Gastrocnemius medialis (tissue), 4 donors: ENCODE measurements around the gene PYCARD. TPM values are rescaled to one million over a fixed set of nuclear protein-coding genes. Genes with fewer than 3 reads are reported as not detected.
"Not testable (repeated sequence)": the region's sequence is repeated elsewhere in the genome, so short reads cannot be mapped to it uniquely, and the experiment has no call there.

Experiments used
- ATAC-seq, 2 donors: fragments of 150-250 bp; one replicate each; pipeline ENCODE4 v1.9.1; 2016
- DNase-seq, 2 donors: peaks; one replicate each; pipeline ENCODE4 v3.0.0-alpha.2; 2019
- H3K27ac ChIP-seq, 4 donors: fragments of 200-600 bp; sonication (generic); 1 replicate in 1 of 4; 2 replicates in 3 of 4; pipeline ENCODE4 v1.5.1; 2016 to 2018; ENCODE audit warnings: mild to moderate bottlenecking in 2 of 4, moderate library complexity in 1 of 4
- H3K27me3 ChIP-seq, 3 donors: fragments of 200-600 bp; sonication (generic) in 2 of 3; 1 replicate in 1 of 3; 2 replicates in 2 of 3; pipeline versions ENCODE4 v1.5.1 to v1.6.0; 2016 to 2019; ENCODE audit warnings: mild to moderate bottlenecking in 1 of 3, moderate library complexity in 1 of 3
- H3K36me3 ChIP-seq, 2 donors: fragments of 200-600 bp; sonication (generic) in 1 of 2; one replicate each; pipeline ENCODE4 v1.5.1; 2017 to 2018
- H3K4me1 ChIP-seq, 2 donors: fragments of 200-600 bp; sonication (generic) in 1 of 2; one replicate each; pipeline ENCODE4 v1.5.1; 2016 to 2017; ENCODE audit warnings: mild to moderate bottlenecking in 2 of 2
- H3K4me3 ChIP-seq, 4 donors: fragments of 200-600 bp; sonication (generic) in 3 of 4; 1 replicate in 1 of 4; 2 replicates in 3 of 4; pipeline ENCODE4 v1.5.1; 2016 to 2019; ENCODE audit warnings: mild to moderate bottlenecking in 2 of 4
- H3K9me3 ChIP-seq, 3 donors: fragments of 200-600 bp; sonication (generic) in 2 of 3; 1 replicate in 1 of 3; 2 replicates in 2 of 3; pipeline ENCODE4 v1.5.1; 2016 to 2019
- POLR2A ChIP-seq, 2 donors: fragments of 450-650 bp; IDR thresholded peaks; one replicate each; pipeline ENCODE4 v1.6.1; 2017; ENCODE audit warnings: antibody characterized with exemption in 2 of 2, mild to moderate bottlenecking in 2 of 2, moderate library complexity in 2 of 2
- in situ Hi-C, 4 donors: fragments of 200-750 bp; cut with MboI; loops; one replicate each; pipeline versions ENCODE4 v1.15.0 to v1.8.0; 2017; ENCODE audit warnings: low sequenced_read_pairs in 4 of 4
- intact Hi-C: fragments of 100-400 bp; cut with DNase I; formaldehyde crosslinking; loops from one replicate; pipeline ENCODE4 v1.15.1; 2023; ENCODE audit warnings: low total_unique reads
- total RNA-seq, 4 donors: library from RNA; depleted of rRNA; stranded (reverse); fragments of >200 nt; gene quantifications; one replicate each; pipeline versions ENCODE4 v1.1.0 to v1.2.3, GENCODE V29; 2016
- TF ChIP-seq, protein P1 (sequence below), 5 experiments: fragments of 450-650 bp in 3 of 5; fragments of 200-600 bp in 2 of 5; sonication (generic) in 2 of 5; IDR thresholded peaks in 4 of 5; conservative IDR thresholded peaks in 1 of 5; 1 replicate in 4 of 5; 2 replicates in 1 of 5; pipeline ENCODE4 v1.5.1; 2016 to 2019; ENCODE audit warnings: antibody characterized with exemption in 5 of 5, mild to moderate bottlenecking in 3 of 5, moderate library complexity in 3 of 5

Gene PYCARD
- total RNA-seq, 4 donors from 2014 or later: 1.3 to 16.4 (median 3.7) TPM

- ATAC-seq (no peak), DNase-seq (no peak)
- peaks cover 9 to 15% of the 10 kb centered on the region in 2 donors for H3K4me1 ChIP-seq
- in situ Hi-C loops: loop anchor here in 2 of 4 donors (25.0 kb wide), 1 partner anchor 664 kb away; the partner anchor contains the start of gene ZNF267 (in 2 of the 2)
- H3K27me3 ChIP-seq: no peaks in the 10 kb centered on the region
- peaks cover 2 to 43% of the 10 kb centered on the region in 2 donors for H3K36me3 ChIP-seq
- intact Hi-C loops: no loop called here
- no peak overlapping the region for H3K4me3 ChIP-seq
- TF ChIP-seq, protein P1, sequence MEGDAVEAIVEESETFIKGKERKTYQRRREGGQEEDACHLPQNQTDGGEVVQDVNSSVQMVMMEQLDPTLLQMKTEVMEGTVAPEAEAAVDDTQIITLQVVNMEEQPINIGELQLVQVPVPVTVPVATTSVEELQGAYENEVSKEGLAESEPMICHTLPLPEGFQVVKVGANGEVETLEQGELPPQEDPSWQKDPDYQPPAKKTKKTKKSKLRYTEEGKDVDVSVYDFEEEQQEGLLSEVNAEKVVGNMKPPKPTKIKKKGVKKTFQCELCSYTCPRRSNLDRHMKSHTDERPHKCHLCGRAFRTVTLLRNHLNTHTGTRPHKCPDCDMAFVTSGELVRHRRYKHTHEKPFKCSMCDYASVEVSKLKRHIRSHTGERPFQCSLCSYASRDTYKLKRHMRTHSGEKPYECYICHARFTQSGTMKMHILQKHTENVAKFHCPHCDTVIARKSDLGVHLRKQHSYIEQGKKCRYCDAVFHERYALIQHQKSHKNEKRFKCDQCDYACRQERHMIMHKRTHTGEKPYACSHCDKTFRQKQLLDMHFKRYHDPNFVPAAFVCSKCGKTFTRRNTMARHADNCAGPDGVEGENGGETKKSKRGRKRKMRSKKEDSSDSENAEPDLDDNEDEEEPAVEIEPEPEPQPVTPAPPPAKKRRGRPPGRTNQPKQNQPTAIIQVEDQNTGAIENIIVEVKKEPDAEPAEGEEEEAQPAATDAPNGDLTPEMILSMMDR (IDR thresholded peaks at IDR 0.05 in 4 of 5, conservative IDR thresholded peaks at IDR 0.05 in 1 of 5): no peak
- TF ChIP-seq POLR2A (IDR thresholded peaks at IDR 0.05): no peak
- no peak overlapping the region for H3K27ac ChIP-seq
- H3K9me3 ChIP-seq: no peaks in the 10 kb centered on the region
Measured at GRCh38 chr16:31198207-31198882, 4.2 kb downstream of the PYCARD start.

GRCh38 chr16:31196324-31197088 is 6.1 kb downstream of the PYCARD start:
- DNase-seq (no peak), ATAC-seq (no peak)
- in situ Hi-C loops (loop anchor here in 2 of 4 donors (25.0 kb wide), 1 partner anchor 666 kb away; the partner anchor contains the start of gene ZNF267 (in 2 of the 2)), intact Hi-C loops (no loop called here)
- H3K4me1 ChIP-seq: peaks cover under 1 to 6% of the 10 kb centered on the region in 2 donors
- H3K27ac ChIP-seq: no peak overlapping the region
- H3K9me3 ChIP-seq: no peaks in the 10 kb centered on the region
- TF ChIP-seq, protein P1 (IDR thresholded peaks at IDR 0.05 in 4 of 5, conservative IDR thresholded peaks at IDR 0.05 in 1 of 5): no peak
- TF ChIP-seq POLR2A (IDR thresholded peaks at IDR 0.05): no peak
- no peaks in the 10 kb centered on the region for H3K27me3 ChIP-seq
- peaks cover 4 to 61% of the 10 kb centered on the region in 2 donors for H3K36me3 ChIP-seq
- H3K4me3 ChIP-seq: no peak overlapping the region

DNA sequence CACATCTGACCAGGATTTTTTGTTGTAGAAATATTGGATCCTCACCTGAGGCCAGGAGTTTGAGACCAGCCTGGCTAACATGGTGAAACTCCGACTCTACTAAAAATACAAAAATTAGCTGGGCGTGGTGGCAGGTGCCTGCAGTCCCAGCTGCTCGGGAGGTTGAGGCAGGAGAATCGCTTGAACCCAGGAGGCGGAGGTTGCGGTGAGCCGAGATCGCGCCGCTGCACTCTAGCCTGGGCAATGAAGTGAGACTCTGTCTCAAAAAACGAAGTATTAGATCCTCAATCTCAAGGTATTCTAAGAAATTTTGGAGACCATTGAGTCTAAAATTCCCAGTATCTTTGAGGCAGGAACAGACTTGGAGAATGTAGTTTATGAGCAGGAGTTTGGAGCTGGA is 6.7 kb downstream of the PYCARD start:
- H3K4me1 ChIP-seq, intact Hi-C loops, ATAC-seq, H3K27ac ChIP-seq, H3K4me3 ChIP-seq, H3K27me3 ChIP-seq, H3K9me3 ChIP-seq, DNase-seq: not testable (repeated sequence)
- peaks cover 4 to 68% of the 10 kb centered on the region in 2 donors for H3K36me3 ChIP-seq
- in situ Hi-C loops: loop anchor here in 2 of 4 donors (25.0 kb wide), 1 partner anchor 666 kb away; the partner anchor contains the start of gene ZNF267 (in 2 of the 2)

GRCh38 chr16:31194898-31195297 is 7.7 kb downstream of the PYCARD start:
- no peak for DNase-seq
- intact Hi-C loops (no loop called here), in situ Hi-C loops (loop anchor here in 2 of 4 donors (25.0 kb wide), 1 partner anchor 667 kb away; the partner anchor contains the start of gene ZNF267 (in 2 of the 2))
- no peaks in the 10 kb centered on the region for H3K9me3 ChIP-seq
- H3K4me1 ChIP-seq: no peaks in the 10 kb centered on the region
- H3K27ac ChIP-seq: no peak overlapping the region
- no peak overlapping the region for H3K4me3 ChIP-seq
- no peak for ATAC-seq
- TF ChIP-seq POLR2A (IDR thresholded peaks at IDR 0.05): no peak
- TF ChIP-seq, protein P1 (IDR thresholded peaks at IDR 0.05 in 4 of 5, conservative IDR thresholded peaks at IDR 0.05 in 1 of 5): no peak
- H3K36me3 ChIP-seq: peaks cover 4 to 77% of the 10 kb centered on the region in 2 donors
- H3K27me3 ChIP-seq: no peaks in the 10 kb centered on the region

DNA sequence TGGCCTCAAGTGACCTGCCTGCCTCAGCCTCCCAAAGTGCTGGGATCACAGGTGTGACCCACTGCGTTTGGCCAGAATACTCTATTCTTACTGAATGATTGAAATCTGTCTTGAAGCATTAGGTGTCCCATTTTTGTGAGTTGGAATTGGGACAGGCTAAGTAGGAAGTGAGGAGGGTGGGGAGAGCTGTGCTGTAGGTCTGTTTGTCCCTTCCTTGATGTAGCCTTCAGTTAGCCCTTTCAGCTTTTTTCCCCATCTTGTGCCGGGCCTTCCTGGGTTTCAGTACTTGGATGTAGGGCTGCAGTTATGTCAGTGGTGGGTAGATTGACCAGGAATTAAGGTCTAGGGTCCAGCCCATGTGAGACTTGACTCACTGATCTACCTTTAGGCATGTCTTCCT is 8.7 kb downstream of the PYCARD start:
- intact Hi-C loops: no loop called here
- no peak overlapping the region for H3K27ac ChIP-seq
- no peaks in the 10 kb centered on the region for H3K9me3 ChIP-seq
- TF ChIP-seq, protein P1 (IDR thresholded peaks at IDR 0.05 in 4 of 5, conservative IDR thresholded peaks at IDR 0.05 in 1 of 5): no peak
- TF ChIP-seq POLR2A (IDR thresholded peaks at IDR 0.05): no peak
- H3K4me1 ChIP-seq: no peaks in the 10 kb centered on the region
- H3K27me3 ChIP-seq: no peaks in the 10 kb centered on the region
- in situ Hi-C loops: loop anchor here in 2 of 4 donors (25.0 kb wide), 1 partner anchor 668 kb away; the partner anchor contains the start of gene ZNF267 (in 2 of the 2)
- DNase-seq (no peak), ATAC-seq (no peak)
- no peak overlapping the region for H3K4me3 ChIP-seq
- H3K36me3 ChIP-seq: peaks cover 5 to 82% of the 10 kb centered on the region in 2 donors
